ENCODE results near the gene FBRSL1. TPM values are rescaled to one million over a fixed set of nuclear protein-coding genes. Genes with fewer than 3 reads are reported as not detected.

FBRSL1 gene
- total RNA-seq, 1 donor from 2014 or later: 43.8 TPM

- H3K36me3 Mint-ChIP-seq (ENCODE audit: low read depth, unreplicated experiment): peaks cover 16% of the 10 kb centered on the region
- no peaks in the 10 kb centered on the region for H3K36me3 ChIP-seq (ENCODE audit: insufficient read depth, low read length)
- TF ChIP-seq CTCF (IDR thresholded peaks at IDR 0.05; ENCODE audit: insufficient read depth, low read depth, low read length): no peak
- no peak for TF ChIP-seq EZH2 (IDR thresholded peaks at IDR 0.05; ENCODE audit: insufficient read depth, low read length)
- peaks cover 10% of the 10 kb centered on the region for H3K9me3 ChIP-seq (ENCODE audit: insufficient read depth, low read depth, low read length)
- no peak overlapping the region for H3K27ac Mint-ChIP-seq (ENCODE audit: unreplicated experiment)
- peaks cover 10% of the 10 kb centered on the region for H3K9me3 Mint-ChIP-seq (ENCODE audit: unreplicated experiment)
- H3K27ac ChIP-seq (ENCODE audit: low read depth, low read length): no peak overlapping the region
- peaks cover 7% of the 10 kb centered on the region for H3K4me1 ChIP-seq (ENCODE audit: insufficient read depth, low read length)
- no peak overlapping the region for H3K4me3 Mint-ChIP-seq (ENCODE audit: unreplicated experiment)
- no peak overlapping the region for H3K9ac ChIP-seq (ENCODE audit: low read length)
- H3K27me3 Mint-ChIP-seq (ENCODE audit: low read depth, unreplicated experiment): no peaks in the 10 kb centered on the region
- DNase-seq (ENCODE audit: low read depth) (no peak), FAIRE-seq (no peak)
- no peak overlapping the region for H3K4me3 ChIP-seq (ENCODE audit: insufficient read depth, low read depth, low read length)
- H3K27me3 ChIP-seq (ENCODE audit: insufficient read depth, low read length): no peaks in the 10 kb centered on the region
- peaks cover 79% of the 10 kb centered on the region for H4K20me1 ChIP-seq (ENCODE audit: insufficient read depth, low read length)
- H3K79me2 ChIP-seq (ENCODE audit: insufficient read depth, low read length): no peaks in the 10 kb centered on the region
- H3K4me2 ChIP-seq (ENCODE audit: low read length): no peak overlapping the region
- H2AFZ ChIP-seq (ENCODE audit: low read depth, low read length): no peak overlapping the region
- H3K4me1 Mint-ChIP-seq (ENCODE audit: low read depth, unreplicated experiment): peaks cover 10% of the 10 kb centered on the region
Observed at GRCh38 chr12:132516095-132517012, 26.4 kb downstream of the FBRSL1 start.

GRCh38 chr12:132517013-132517739, 27.2 kb downstream of the FBRSL1 start:
- Mint-ChIP-seq H3K4me1 (ENCODE audit: low read depth, unreplicated experiment) (peaks cover 10% of the 10 kb centered on the region), H3K4me3 (ENCODE audit: unreplicated experiment) (no peak overlapping the region), H3K27ac (ENCODE audit: unreplicated experiment) (no peak overlapping the region), H3K36me3 (ENCODE audit: low read depth, unreplicated experiment) (peaks cover 16% of the 10 kb centered on the region), H3K9me3 (ENCODE audit: unreplicated experiment) (peaks cover 10% of the 10 kb centered on the region), H3K27me3 (ENCODE audit: low read depth, unreplicated experiment) (no peaks in the 10 kb centered on the region)
- no peak for TF ChIP-seq EZH2 (IDR thresholded peaks at IDR 0.05; ENCODE audit: insufficient read depth, low read length)
- TF ChIP-seq CTCF (IDR thresholded peaks at IDR 0.05; ENCODE audit: insufficient read depth, low read depth, low read length): no peak
- H3K4me3 ChIP-seq (ENCODE audit: insufficient read depth, low read depth, low read length): no peak overlapping the region
- H3K27ac ChIP-seq (ENCODE audit: low read depth, low read length): no peak overlapping the region
- H3K4me2 ChIP-seq (ENCODE audit: low read length): no peak overlapping the region
- no peaks in the 10 kb centered on the region for H3K36me3 ChIP-seq (ENCODE audit: insufficient read depth, low read length)
- no peaks in the 10 kb centered on the region for H3K27me3 ChIP-seq (ENCODE audit: insufficient read depth, low read length)
- FAIRE-seq: no peak
- H2AFZ ChIP-seq (ENCODE audit: low read depth, low read length): no peak overlapping the region
- H3K9ac ChIP-seq (ENCODE audit: low read length): no peak overlapping the region
- H3K9me3 ChIP-seq (ENCODE audit: insufficient read depth, low read depth, low read length): peaks cover 10% of the 10 kb centered on the region
- DNase-seq (ENCODE audit: low read depth): no peak
- peaks cover 80% of the 10 kb centered on the region for H4K20me1 ChIP-seq (ENCODE audit: insufficient read depth, low read length)
- peaks cover 7% of the 10 kb centered on the region for H3K4me1 ChIP-seq (ENCODE audit: insufficient read depth, low read length)
- no peaks in the 10 kb centered on the region for H3K79me2 ChIP-seq (ENCODE audit: insufficient read depth, low read length)

Data from astrocyte (in vitro differentiated cells and primary cell).